Measurements from ENCODE around the gene HPCAL4. TPM values are rescaled to one million over a fixed set of nuclear protein-coding genes. Genes with fewer than 3 reads are reported as not detected.

Gene HPCAL4
- total RNA-seq, 1 donor from 2014 or later, result 0.88 TPM

DNA sequence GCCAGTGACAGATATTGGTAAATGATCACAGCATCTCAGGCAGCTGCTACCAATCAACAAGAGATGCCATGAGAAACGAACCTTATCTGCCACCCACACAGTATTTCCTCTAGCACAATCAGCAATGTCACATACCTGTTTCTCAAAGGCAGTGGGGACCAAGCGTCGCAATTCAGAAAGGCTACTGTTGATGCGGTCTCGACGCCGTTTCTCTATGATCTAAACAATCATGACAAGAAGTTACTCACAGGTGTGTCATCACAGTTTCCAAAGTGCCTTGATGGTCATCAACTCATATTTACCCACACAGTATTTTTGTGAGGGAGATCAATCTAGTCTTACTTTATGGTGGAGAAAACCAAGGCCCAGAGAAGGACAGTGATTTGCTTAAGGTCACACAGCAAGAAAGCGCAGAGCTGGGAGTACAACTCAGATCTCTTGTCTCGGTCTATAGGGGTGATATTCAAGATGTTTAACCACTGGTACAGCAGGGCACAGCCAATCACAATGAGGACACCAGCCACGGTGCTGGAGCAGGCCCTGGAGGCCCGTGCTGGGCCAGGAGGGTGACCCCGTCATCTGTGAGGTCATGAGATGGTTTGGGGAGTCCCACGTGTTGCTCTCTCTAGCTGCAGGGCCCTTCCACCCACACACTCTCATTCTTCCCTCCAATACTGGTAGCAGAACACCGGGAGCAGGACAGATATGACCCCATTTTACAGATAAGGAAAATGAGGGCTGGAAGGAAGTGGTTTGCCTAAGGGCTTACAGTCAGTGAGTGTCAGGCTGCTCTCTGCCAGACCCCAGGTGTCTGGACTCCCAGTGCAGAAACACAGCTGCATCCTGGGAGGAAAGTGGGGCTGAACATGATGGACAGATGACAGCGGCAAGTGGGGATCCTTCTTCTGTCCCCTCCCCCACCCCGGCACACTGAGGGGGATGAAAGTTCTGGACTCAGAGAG, 59.6 kb downstream of the HPCAL4 start:
- Histone ChIP-seq H3K27me3 (ENCODE audit: low read depth) (peaks cover 35% of the 10 kb centered on the region), H3K27ac (replicated peaks) (peak overlapping the region; percentile 90), H3K36me3 (peaks cover 36% of the 10 kb centered on the region), H3K4me3 (peak overlapping the region; percentile 76), H3K9me3 (replicated peaks) (no peaks in the 10 kb centered on the region), H3K4me1 (peaks cover 63% of the 10 kb centered on the region)
- intact Hi-C loops (cut with micrococcal nuclease), result no loop called here
- TF ChIP-seq, protein P1, sequence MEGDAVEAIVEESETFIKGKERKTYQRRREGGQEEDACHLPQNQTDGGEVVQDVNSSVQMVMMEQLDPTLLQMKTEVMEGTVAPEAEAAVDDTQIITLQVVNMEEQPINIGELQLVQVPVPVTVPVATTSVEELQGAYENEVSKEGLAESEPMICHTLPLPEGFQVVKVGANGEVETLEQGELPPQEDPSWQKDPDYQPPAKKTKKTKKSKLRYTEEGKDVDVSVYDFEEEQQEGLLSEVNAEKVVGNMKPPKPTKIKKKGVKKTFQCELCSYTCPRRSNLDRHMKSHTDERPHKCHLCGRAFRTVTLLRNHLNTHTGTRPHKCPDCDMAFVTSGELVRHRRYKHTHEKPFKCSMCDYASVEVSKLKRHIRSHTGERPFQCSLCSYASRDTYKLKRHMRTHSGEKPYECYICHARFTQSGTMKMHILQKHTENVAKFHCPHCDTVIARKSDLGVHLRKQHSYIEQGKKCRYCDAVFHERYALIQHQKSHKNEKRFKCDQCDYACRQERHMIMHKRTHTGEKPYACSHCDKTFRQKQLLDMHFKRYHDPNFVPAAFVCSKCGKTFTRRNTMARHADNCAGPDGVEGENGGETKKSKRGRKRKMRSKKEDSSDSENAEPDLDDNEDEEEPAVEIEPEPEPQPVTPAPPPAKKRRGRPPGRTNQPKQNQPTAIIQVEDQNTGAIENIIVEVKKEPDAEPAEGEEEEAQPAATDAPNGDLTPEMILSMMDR (IDR thresholded peaks at IDR 0.05; ENCODE audit: borderline replicate concordance), result no peak
- DNase-seq, result no peak

DNA sequence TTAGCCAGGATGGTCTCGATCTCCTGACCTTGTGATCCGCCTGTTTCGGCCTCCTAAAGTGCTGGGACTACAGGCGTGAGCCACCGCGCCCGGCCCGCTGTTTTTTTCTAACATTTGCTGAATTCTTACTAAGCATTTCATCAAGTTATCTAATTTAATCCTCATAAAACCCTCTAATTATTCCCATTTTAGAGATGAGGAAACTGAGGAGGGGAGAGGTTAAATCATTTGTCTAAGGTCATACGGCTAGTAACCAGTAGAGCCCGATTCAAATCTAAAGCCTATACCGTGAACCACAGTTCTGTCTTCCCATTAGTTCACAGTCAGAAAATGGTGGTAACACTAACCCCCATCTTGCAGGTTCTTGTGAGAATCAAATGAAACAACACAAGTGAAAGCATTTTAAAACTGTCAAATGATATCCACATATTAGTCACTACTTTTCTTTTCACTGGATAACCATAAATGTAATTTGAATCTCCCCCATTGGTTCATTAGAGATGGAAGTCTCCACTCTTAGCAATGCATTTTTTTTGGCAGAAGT, 62.4 kb downstream of the HPCAL4 start:
- TF ChIP-seq, protein P1 (IDR thresholded peaks at IDR 0.05; ENCODE audit: borderline replicate concordance), result no peak
- Histone ChIP-seq H3K4me3 (no peak overlapping the region), H3K27ac (replicated peaks) (no peak overlapping the region), H3K9me3 (replicated peaks) (no peaks in the 10 kb centered on the region), H3K36me3 (peaks cover 36% of the 10 kb centered on the region), H3K4me1 (peaks cover 79% of the 10 kb centered on the region), H3K27me3 (ENCODE audit: low read depth) (peaks cover 9% of the 10 kb centered on the region)
- intact Hi-C loops (cut with micrococcal nuclease), result no loop called here
- no peak for DNase-seq

Other genes with a start within 250 kb of the HPCAL4 start
- gene BMP8A, start 199.8 kb downstream of the HPCAL4 start, total RNA-seq, result 0.16 TPM
- 210 TPM for gene PABPC4, start 114.6 kb downstream of the HPCAL4 start, total RNA-seq
- gene HEYL, start 51.8 kb downstream of the HPCAL4 start, total RNA-seq, result 21.2 TPM
- 26.8 TPM for gene NT5C1A, start 19.3 kb downstream of the HPCAL4 start, total RNA-seq
- gene PPIE, start 47.4 kb upstream of the HPCAL4 start, total RNA-seq, result 29.4 TPM
- gene OXCT2, start 79.9 kb upstream of the HPCAL4 start, total RNA-seq, result 0.88 TPM
- gene BMP8B, start 97.4 kb upstream of the HPCAL4 start, total RNA-seq, result 0.33 TPM
- gene TRIT1, start 192.1 kb upstream of the HPCAL4 start, total RNA-seq, result 12.5 TPM
- 0.44 TPM for gene MYCL, start 210.5 kb upstream of the HPCAL4 start, total RNA-seq

All from left ventricle myocardium inferior (tissue), 1 donor.